Suprapubic skin (tissue), 4 donors: ENCODE results near the gene SERPINB11. TPM values are rescaled to one million over a fixed set of nuclear protein-coding genes. Genes with fewer than 3 reads are reported as not detected.

Source experiments
- DNase-seq, 2 donors: peaks; one replicate each; pipeline ENCODE4 v3.0.0-alpha.2; 2019; ENCODE audit warnings: low spot score in 2 of 2
- H3K27ac ChIP-seq: fragments of 200-600 bp; sonication (generic); one replicate; pipeline ENCODE4 v1.5.1; 2019
- H3K27me3 ChIP-seq: fragments of 200-600 bp; sonication (generic); one replicate; pipeline ENCODE4 v1.5.1; 2019
- H3K36me3 ChIP-seq: fragments of 200-600 bp; sonication (generic); one replicate; pipeline ENCODE4 v1.5.1; 2019
- H3K4me1 ChIP-seq: fragments of 200-600 bp; sonication (generic); one replicate; pipeline ENCODE4 v1.5.1; 2019
- H3K4me3 ChIP-seq: fragments of 200-600 bp; sonication (generic); one replicate; pipeline ENCODE4 v1.5.1; 2019; ENCODE audit warnings: mild to moderate bottlenecking
- H3K9me3 ChIP-seq: fragments of 200-600 bp; sonication (generic); one replicate; pipeline ENCODE4 v1.5.1; 2019
- EP300 ChIP-seq: sonication (generic); formaldehyde crosslinking; IDR thresholded peaks from one replicate; pipeline ENCODE4 v1.6.1; 2017; ENCODE audit warnings: antibody characterized with exemption
- POLR2A ChIP-seq, 2 donors: fragments of 450-650 bp; IDR thresholded peaks; one replicate each; pipeline ENCODE4 v1.6.1; 2017; ENCODE audit warnings: antibody characterized with exemption in 2 of 2, mild to moderate bottlenecking in 2 of 2, moderate library complexity in 2 of 2
- POLR2AphosphoS5 ChIP-seq, 3 donors: sonication (generic); formaldehyde crosslinking; IDR thresholded peaks; one replicate each; pipeline ENCODE4 v1.6.1; 2017; ENCODE audit warnings: antibody characterized with exemption in 3 of 3
- WGBS: methylation state at CpG from one replicate; pipeline ENCODE4 v1.1.5; 2018; 5-methylcytosine and 5-hydroxymethylcytosine counted together
- total RNA-seq, 4 donors: library from RNA; depleted of rRNA; stranded (reverse); fragments of >200 nt; gene quantifications; one replicate each; pipeline ENCODE4 v1.1.0, GENCODE V29; 2016
- TF ChIP-seq, protein P1 (sequence below), 2 donors: fragments of 200-600 bp in 1 of 2; fragments of 450-650 bp in 1 of 2; sonication (generic) in 1 of 2; IDR thresholded peaks; one replicate each; pipeline ENCODE4 v1.5.1; 2016 to 2019; ENCODE audit warnings: antibody characterized with exemption in 2 of 2, mild to moderate bottlenecking in 1 of 2, moderate library complexity in 1 of 2

SERPINB11 gene
- total RNA-seq, 4 donors from 2014 or later: 0.45 TPM; not detected in 3

DNA sequence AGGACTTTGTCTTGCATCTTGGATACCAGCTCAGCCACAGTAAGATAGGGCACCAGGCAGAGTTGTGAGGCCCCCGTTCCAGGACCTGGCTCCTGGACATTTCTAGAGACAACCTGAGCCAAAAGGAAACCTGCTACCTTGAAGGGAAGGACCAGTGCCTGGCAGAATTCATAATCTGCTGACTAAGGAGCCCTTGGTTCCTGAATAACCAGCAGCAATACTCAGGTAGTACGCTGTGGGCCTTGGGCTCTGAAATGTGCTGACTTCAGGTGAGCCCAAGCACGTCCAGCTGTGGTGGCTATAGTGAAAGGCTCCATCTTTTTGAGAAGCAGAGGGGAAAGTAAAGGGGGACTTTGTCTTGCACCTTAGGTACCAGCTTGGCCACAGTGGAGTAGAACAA, 28.5 kb downstream of the SERPINB11 start:
- Histone ChIP-seq H3K9me3 (no peaks in the 10 kb centered on the region), H3K36me3 (no peaks in the 10 kb centered on the region)
- 47% methylated on average over 3 of the region's 3 CpGs for WGBS

DNA sequence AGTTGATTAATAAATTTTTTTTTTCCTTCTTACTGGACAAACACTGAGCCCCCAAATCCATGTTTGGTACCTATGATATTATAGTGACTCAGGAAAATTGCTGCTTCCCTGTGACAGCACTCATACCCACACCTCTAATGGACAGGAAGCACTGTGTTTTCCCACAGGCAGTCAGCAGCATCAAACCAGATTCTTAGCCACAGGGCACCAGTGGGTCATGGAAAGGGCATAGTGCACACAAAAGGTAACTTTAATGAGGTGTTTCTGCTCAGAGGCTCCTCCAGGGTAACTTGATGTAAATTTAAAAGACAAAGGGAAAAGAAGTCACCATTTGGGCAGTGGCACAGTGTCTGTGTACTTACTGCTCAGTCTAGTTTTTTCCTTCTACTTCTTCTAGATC, 34.1 kb downstream of the SERPINB11 start:
- H3K27ac ChIP-seq: no peak overlapping the region
- H3K36me3 ChIP-seq: no peaks in the 10 kb centered on the region
- TF ChIP-seq, protein P1, sequence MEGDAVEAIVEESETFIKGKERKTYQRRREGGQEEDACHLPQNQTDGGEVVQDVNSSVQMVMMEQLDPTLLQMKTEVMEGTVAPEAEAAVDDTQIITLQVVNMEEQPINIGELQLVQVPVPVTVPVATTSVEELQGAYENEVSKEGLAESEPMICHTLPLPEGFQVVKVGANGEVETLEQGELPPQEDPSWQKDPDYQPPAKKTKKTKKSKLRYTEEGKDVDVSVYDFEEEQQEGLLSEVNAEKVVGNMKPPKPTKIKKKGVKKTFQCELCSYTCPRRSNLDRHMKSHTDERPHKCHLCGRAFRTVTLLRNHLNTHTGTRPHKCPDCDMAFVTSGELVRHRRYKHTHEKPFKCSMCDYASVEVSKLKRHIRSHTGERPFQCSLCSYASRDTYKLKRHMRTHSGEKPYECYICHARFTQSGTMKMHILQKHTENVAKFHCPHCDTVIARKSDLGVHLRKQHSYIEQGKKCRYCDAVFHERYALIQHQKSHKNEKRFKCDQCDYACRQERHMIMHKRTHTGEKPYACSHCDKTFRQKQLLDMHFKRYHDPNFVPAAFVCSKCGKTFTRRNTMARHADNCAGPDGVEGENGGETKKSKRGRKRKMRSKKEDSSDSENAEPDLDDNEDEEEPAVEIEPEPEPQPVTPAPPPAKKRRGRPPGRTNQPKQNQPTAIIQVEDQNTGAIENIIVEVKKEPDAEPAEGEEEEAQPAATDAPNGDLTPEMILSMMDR (IDR thresholded peaks at IDR 0.05): no peak
- no peak for TF ChIP-seq POLR2A (IDR thresholded peaks at IDR 0.05)
- H3K27me3 ChIP-seq: no peaks in the 10 kb centered on the region
- no peak overlapping the region for H3K4me3 ChIP-seq
- no peaks in the 10 kb centered on the region for H3K4me1 ChIP-seq
- H3K9me3 ChIP-seq: no peaks in the 10 kb centered on the region
- DNase-seq: no peak

More for the DNA sequence above, 28.5 kb downstream of the SERPINB11 start:
- TF ChIP-seq EP300 (no peak), POLR2AphosphoS5 (IDR thresholded peaks at IDR 0.05) (no peak), POLR2A (IDR thresholded peaks at IDR 0.05) (no peak)
- TF ChIP-seq, protein P1 (IDR thresholded peaks at IDR 0.05): no peak
- Histone ChIP-seq H3K4me1 (peaks cover 4% of the 10 kb centered on the region), H3K4me3 (no peak overlapping the region), H3K27me3 (no peaks in the 10 kb centered on the region), H3K27ac (no peak overlapping the region)
- no peak for DNase-seq

DNA sequence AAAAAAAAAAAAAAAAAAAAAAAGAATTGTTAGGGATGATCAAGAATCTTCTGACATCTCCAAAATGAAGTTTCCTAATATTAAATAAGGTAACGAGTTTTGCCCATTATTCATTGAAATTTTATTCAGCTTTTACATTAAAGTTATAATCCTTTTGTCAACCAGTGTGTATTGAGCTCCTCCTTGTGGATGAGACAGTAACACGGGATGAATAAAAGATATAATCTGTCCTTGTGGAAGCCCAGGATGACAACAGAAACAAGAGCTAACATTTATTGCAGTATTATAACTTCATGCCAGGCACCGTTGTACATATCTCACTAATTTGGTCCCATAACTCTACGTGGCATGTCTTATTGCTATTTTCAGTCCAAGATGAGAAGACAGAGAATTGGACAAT, 39.0 kb downstream of the SERPINB11 start:
- Histone ChIP-seq H3K9me3 (no peaks in the 10 kb centered on the region), H3K36me3 (no peaks in the 10 kb centered on the region), H3K27ac (no peak overlapping the region), H3K27me3 (no peaks in the 10 kb centered on the region), H3K4me3 (no peak overlapping the region), H3K4me1 (no peaks in the 10 kb centered on the region)
- no peak for DNase-seq
- 23% methylated on average over 4 of the region's 4 CpGs for WGBS
- TF ChIP-seq POLR2A (IDR thresholded peaks at IDR 0.05): no peak
- TF ChIP-seq, protein P1 (IDR thresholded peaks at IDR 0.05): peak in 1 of 2 donors; percentile 20

DNA sequence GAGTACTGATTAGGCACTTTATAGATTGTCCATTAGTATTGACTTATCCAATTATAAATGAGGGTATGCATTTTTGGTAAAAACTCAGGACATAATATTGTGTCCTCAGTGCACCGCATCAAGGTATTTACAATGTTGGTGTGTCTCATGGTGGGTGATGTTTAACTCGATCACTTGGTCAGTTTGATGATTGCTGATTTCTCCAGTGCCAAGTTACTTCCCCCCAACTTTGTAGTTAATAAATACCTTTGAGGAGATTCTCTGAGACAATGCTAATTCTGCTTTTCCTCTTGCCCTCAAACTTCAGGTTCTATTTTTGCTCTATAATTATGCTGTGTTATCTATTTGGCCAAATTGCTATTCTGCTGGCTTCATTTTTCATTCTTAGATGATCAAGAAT, 44.2 kb downstream of the SERPINB11 start:
- Histone ChIP-seq H3K27me3 (no peaks in the 10 kb centered on the region), H3K4me1 (no peaks in the 10 kb centered on the region), H3K4me3 (no peak overlapping the region), H3K9me3 (no peaks in the 10 kb centered on the region), H3K36me3 (no peaks in the 10 kb centered on the region), H3K27ac (no peak overlapping the region)
- no peak for TF ChIP-seq EP300
- 97% methylated on average over 2 of the region's 2 CpGs for WGBS
- no peak for DNase-seq

DNA sequence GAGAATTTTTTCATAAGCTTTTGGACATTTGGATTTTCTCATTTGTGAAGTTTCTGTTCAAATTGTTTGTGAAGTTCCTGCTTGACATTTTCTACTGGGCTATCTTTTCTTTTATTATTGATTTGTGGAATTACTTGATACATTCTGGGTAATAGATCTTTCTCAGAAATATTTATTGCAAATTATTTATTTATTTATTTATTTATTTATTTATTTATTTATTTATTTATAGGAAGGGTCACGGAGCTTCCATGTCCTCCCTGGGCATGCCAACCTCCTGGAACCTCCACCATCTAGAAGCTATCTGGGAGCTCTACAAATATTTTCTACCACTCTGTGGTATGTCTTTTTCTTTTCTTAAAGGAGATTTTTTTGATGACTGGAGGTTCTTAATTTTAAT, 46.7 kb downstream of the SERPINB11 start:
- no peaks in the 10 kb centered on the region for H3K4me1 ChIP-seq

DNA sequence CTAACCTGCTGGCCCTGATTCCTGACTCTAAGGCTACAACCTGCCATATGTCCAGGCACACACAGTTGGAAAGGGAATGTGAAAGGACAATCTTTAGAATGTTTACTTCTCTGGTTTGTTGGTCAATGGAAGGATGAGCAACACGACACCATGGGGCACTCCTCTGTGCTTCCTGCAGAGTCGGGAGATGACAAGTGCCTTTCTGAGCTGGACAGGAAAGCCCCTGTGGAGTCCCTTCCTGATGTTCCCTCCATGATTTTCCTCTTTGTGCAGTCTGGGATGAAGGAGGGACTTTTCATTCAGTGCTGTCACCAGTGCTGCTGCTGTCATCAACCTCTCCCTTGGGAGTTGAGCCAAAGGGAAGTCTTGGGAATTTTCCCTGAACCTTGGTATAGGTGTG, 49.9 kb downstream of the SERPINB11 start:
- Histone ChIP-seq H3K36me3 (no peaks in the 10 kb centered on the region), H3K4me1 (no peaks in the 10 kb centered on the region), H3K27ac (no peak overlapping the region), H3K27me3 (no peaks in the 10 kb centered on the region), H3K9me3 (no peaks in the 10 kb centered on the region), H3K4me3 (no peak overlapping the region)
- WGBS: 86% methylated on average over 1 of the region's 2 CpGs
- no peak for DNase-seq
- TF ChIP-seq, protein P1 (IDR thresholded peaks at IDR 0.05): no peak
- no peak for TF ChIP-seq POLR2AphosphoS5 (IDR thresholded peaks at IDR 0.05)
- no peak for TF ChIP-seq EP300
- no peak for TF ChIP-seq POLR2A (IDR thresholded peaks at IDR 0.05)

More for the DNA sequence above, 46.7 kb downstream of the SERPINB11 start:
- no peak for TF ChIP-seq EP300
- no peak for TF ChIP-seq POLR2A (IDR thresholded peaks at IDR 0.05)
- TF ChIP-seq POLR2AphosphoS5 (IDR thresholded peaks at IDR 0.05): no peak
- TF ChIP-seq, protein P1 (IDR thresholded peaks at IDR 0.05): no peak
- 91% methylated on average over 1 of the region's 1 CpG for WGBS
- H3K27me3 ChIP-seq: no peaks in the 10 kb centered on the region
- no peaks in the 10 kb centered on the region for H3K36me3 ChIP-seq
- DNase-seq: no peak
- no peaks in the 10 kb centered on the region for H3K9me3 ChIP-seq
- no peak overlapping the region for H3K27ac ChIP-seq
- no peak overlapping the region for H3K4me3 ChIP-seq
